Sigmoid colon (tissue), 7 donors: Measurements from ENCODE around the gene SLC1A3. TPM values are rescaled to one million over a fixed set of nuclear protein-coding genes. Genes with fewer than 3 reads are reported as not detected.

Experiments used
- DNase-seq: peaks from one replicate; pipeline ENCODE4 v3.0.0-alpha.2; 2019
- H3K27ac ChIP-seq, 4 donors: fragments of 200-600 bp; sonication (generic); one replicate each; pipeline ENCODE4 v1.5.1; 2016 to 2019; ENCODE audit warnings: mild to moderate bottlenecking in 1 of 4
- H3K27me3 ChIP-seq, 3 donors: fragments of 200-600 bp; sonication (generic); one replicate each; pipeline ENCODE4 v1.5.1; 2019; ENCODE audit warnings: mild to moderate bottlenecking in 1 of 3
- H3K36me3 ChIP-seq, 4 donors: fragments of 200-600 bp; sonication (generic); one replicate each; pipeline ENCODE4 v1.5.1; 2016 to 2019
- H3K4me1 ChIP-seq, 4 donors: fragments of 200-600 bp; sonication (generic); one replicate each; pipeline ENCODE4 v1.5.1; 2017 to 2019
- H3K4me3 ChIP-seq, 4 donors: fragments of 200-600 bp; sonication (generic); one replicate each; pipeline ENCODE4 v1.5.1; 2017 to 2019; ENCODE audit warnings: mild to moderate bottlenecking in 2 of 4, moderate library complexity in 1 of 4
- H3K9me3 ChIP-seq, 4 donors: fragments of 200-600 bp in 3 of 4; sonication (generic) in 3 of 4; one replicate each; pipeline versions ENCODE4 v1.5.1 to v1.6.1; 2013 to 2019
- CTCF ChIP-seq, 4 experiments: fragments of 450-650 bp in 3 of 4; fragments of 200-600 bp in 1 of 4; IDR thresholded peaks; one replicate each; pipeline ENCODE4 v1.5.1; 2016 to 2019; ENCODE audit warnings: antibody characterized with exemption in 4 of 4, mild to moderate bottlenecking in 3 of 4, moderate library complexity in 2 of 4
- EP300 ChIP-seq, 4 donors: sonication (generic); formaldehyde crosslinking; IDR thresholded peaks; one replicate each; pipeline ENCODE4 v1.6.1; 2017; ENCODE audit warnings: antibody characterized with exemption in 4 of 4
- POLR2A ChIP-seq, 2 donors: fragments of 450-650 bp; IDR thresholded peaks; one replicate each; pipeline ENCODE4 v1.6.1; 2016; ENCODE audit warnings: antibody characterized with exemption in 2 of 2, mild to moderate bottlenecking in 2 of 2, moderate library complexity in 2 of 2
- POLR2AphosphoS5 ChIP-seq, 4 donors: sonication (generic); formaldehyde crosslinking; IDR thresholded peaks; one replicate each; pipeline ENCODE4 v1.6.1; 2017; ENCODE audit warnings: antibody characterized with exemption in 4 of 4
- WGBS, 2 donors: extraction: QIAGEN DNeasy Blood & Tissue Kit; methylation state at CpG; one replicate each; pipeline ENCODE4 v1.1.7; 2013; 5-methylcytosine and 5-hydroxymethylcytosine counted together
- intact Hi-C: fragments of 100-400 bp; cut with DNase I; formaldehyde crosslinking; loops from one replicate; pipeline ENCODE4 v1.15.1; 2023
- polyA plus RNA-seq, 3 donors: library from polyadenylated mRNA; stranded (reverse); fragments of 200-250 nt; gene quantifications; one replicate each; pipeline ENCODE4 v1.2.3, GENCODE V29; 2013
- total RNA-seq, 4 donors: library from RNA; depleted of rRNA; stranded (reverse); fragments of >200 nt; gene quantifications; one replicate each; pipeline ENCODE4 v1.1.0, GENCODE V29; 2016
- donor health status: healthy with polysubstance abuse.
- donor health status: Bipolar disorder and iron deficiency.
- donor health status: healthy.

Gene SLC1A3
- total and polyA plus RNA-seq, 7 donors = 1.8 to 23.6 (median 16.8) TPM

GRCh38 chr5:36691696-36692371, 85.4 kb downstream of the SLC1A3 start:
- H3K9me3 ChIP-seq = no peaks in the 10 kb centered on the region
- WGBS, 2 donors = 68 to 86% methylated on average over 5 of the region's 5 CpGs

GRCh38 chr5:36692791-36693763, 86.7 kb downstream of the SLC1A3 start:
- 20 to 37% methylated on average over 44 of the region's 44 CpGs for WGBS, 2 donors
- intact Hi-C loops = loop anchor here (2.0 to 10.0 kb wide), 3 partner anchors 186 to 518 kb away; no protein-coding TSS in a partner anchor
- Histone ChIP-seq H3K4me3 (peak overlapping the region in 1 of 4 donors; percentile 25), H3K36me3 (no peaks in the 10 kb centered on the region), H3K27me3 (peaks cover 0 to 10% (median 0%) of the 10 kb centered on the region in 3 donors), H3K27ac (peak overlapping the region in 1 of 4 donors; percentile 76), H3K4me1 (peaks cover 0 to 16% (median 4%) of the 10 kb centered on the region in 4 donors), H3K9me3 (no peaks in the 10 kb centered on the region)
- DNase-seq = peak; percentile 80
- TF ChIP-seq POLR2A (IDR thresholded peaks at IDR 0.05) = no peak
- no peak for TF ChIP-seq EP300 (IDR thresholded peaks at IDR 0.05)
- peak in 1 of 4 experiments; percentile 47 for TF ChIP-seq CTCF (IDR thresholded peaks at IDR 0.05)
- TF ChIP-seq POLR2AphosphoS5 (IDR thresholded peaks at IDR 0.05) = no peak

More at GRCh38 chr5:36691696-36692371, 85.4 kb downstream of the SLC1A3 start:
- intact Hi-C loops = loop anchor here (2.0 to 10.0 kb wide), 3 partner anchors 185 to 517 kb away; no protein-coding TSS in a partner anchor
- peaks cover 0 to 10% (median 0%) of the 10 kb centered on the region in 3 donors for H3K27me3 ChIP-seq
- peaks cover 0 to 16% (median 4%) of the 10 kb centered on the region in 4 donors for H3K4me1 ChIP-seq
- H3K36me3 ChIP-seq = no peaks in the 10 kb centered on the region
- DNase-seq = no peak
- H3K27ac ChIP-seq = peak overlapping the region in 2 of 4 donors; percentile 11 to 76
- TF ChIP-seq POLR2A (IDR thresholded peaks at IDR 0.05) (no peak), POLR2AphosphoS5 (IDR thresholded peaks at IDR 0.05) (peak in 1 of 4 donors; percentile 10), CTCF (IDR thresholded peaks at IDR 0.05) (no peak), EP300 (IDR thresholded peaks at IDR 0.05) (no peak)
- no peak overlapping the region for H3K4me3 ChIP-seq

- H3K4me3 ChIP-seq = no peak overlapping the region
Observed at GRCh38 chr5:36694351-36694750, 87.9 kb downstream of the SLC1A3 start.

More at GRCh38 chr5:36694351-36694750, 87.9 kb downstream of the SLC1A3 start:
- peaks cover 0 to 15% (median 4%) of the 10 kb centered on the region in 4 donors for H3K4me1 ChIP-seq
- WGBS, 2 donors = 85 to 86% methylated on average over 5 of the region's 5 CpGs
- TF ChIP-seq POLR2A (IDR thresholded peaks at IDR 0.05) = no peak
- no peak for TF ChIP-seq EP300 (IDR thresholded peaks at IDR 0.05)
- no peak for TF ChIP-seq POLR2AphosphoS5 (IDR thresholded peaks at IDR 0.05)
- no peak for TF ChIP-seq CTCF (IDR thresholded peaks at IDR 0.05)
- no peak overlapping the region for H3K27ac ChIP-seq
- no peaks in the 10 kb centered on the region for H3K36me3 ChIP-seq
- peaks cover 0 to 10% (median 0%) of the 10 kb centered on the region in 3 donors for H3K27me3 ChIP-seq
- DNase-seq = no peak
- no peaks in the 10 kb centered on the region for H3K9me3 ChIP-seq
- intact Hi-C loops = loop anchor here (5.0 to 10.0 kb wide), 2 partner anchors 187 to 520 kb away; no protein-coding TSS in a partner anchor
